Astrocyte of the cerebellum (primary cell): ENCODE measurements around the gene PLPPR1.

ENCODE experiments used
- DNase-seq: peaks from one replicate; pipeline ENCODE4 v3.0.0-alpha.2; 2011; ENCODE audit warnings: low read depth
- H3K4me3 ChIP-seq: 2 replicates; pipeline ENCODE4 v1.5.1; 2011; ENCODE audit warnings: mild to moderate bottlenecking, low read depth, low read length, moderate library complexity
- in situ Hi-C: cut with HindIII; loops from 2 replicates; pipeline ENCODE4 v1.10.0; 2017; ENCODE audit warnings: low sequenced_read_pairs
- TF ChIP-seq, protein P1 (sequence below): IDR thresholded peaks from 2 replicates; pipeline ENCODE4 v1.5.1; 2012; ENCODE audit warnings: low read length, low read depth, moderate library complexity, mild to moderate bottlenecking; ENCODE audit errors: missing control alignments

Gene PLPPR1

GRCh38 chr9:101220341-101220740 lies 191.8 kb downstream of the PLPPR1 start:
- no peak for DNase-seq
- no peak overlapping the region for H3K4me3 ChIP-seq
- in situ Hi-C loops, result no loop called here
- TF ChIP-seq, protein P1, sequence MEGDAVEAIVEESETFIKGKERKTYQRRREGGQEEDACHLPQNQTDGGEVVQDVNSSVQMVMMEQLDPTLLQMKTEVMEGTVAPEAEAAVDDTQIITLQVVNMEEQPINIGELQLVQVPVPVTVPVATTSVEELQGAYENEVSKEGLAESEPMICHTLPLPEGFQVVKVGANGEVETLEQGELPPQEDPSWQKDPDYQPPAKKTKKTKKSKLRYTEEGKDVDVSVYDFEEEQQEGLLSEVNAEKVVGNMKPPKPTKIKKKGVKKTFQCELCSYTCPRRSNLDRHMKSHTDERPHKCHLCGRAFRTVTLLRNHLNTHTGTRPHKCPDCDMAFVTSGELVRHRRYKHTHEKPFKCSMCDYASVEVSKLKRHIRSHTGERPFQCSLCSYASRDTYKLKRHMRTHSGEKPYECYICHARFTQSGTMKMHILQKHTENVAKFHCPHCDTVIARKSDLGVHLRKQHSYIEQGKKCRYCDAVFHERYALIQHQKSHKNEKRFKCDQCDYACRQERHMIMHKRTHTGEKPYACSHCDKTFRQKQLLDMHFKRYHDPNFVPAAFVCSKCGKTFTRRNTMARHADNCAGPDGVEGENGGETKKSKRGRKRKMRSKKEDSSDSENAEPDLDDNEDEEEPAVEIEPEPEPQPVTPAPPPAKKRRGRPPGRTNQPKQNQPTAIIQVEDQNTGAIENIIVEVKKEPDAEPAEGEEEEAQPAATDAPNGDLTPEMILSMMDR, result no peak

DNA sequence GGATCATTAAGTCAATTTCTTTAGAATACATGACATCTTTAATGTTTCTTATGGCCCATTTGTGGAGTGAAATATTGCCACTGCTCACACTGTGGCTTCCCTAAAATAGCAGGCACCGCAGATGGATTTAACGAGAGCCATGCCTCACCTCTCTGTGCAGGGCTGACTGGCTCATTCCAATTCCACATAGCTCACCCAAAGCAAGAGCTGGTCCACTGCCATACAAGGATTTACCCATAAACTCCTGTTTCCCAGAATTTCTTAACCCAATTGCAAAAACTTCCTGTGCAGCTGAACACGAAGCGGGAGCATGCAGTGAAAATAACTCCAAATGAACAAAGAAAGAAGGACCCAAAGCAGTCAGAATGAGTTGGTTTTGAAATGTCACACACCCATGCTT lies 196.7 kb downstream of the PLPPR1 start:
- TF ChIP-seq, protein P1, result no peak
- in situ Hi-C loops, result no loop called here
- no peak for DNase-seq
- no peak overlapping the region for H3K4me3 ChIP-seq

- TF ChIP-seq, protein P1, result no peak
- in situ Hi-C loops, result no loop called here
- H3K4me3 ChIP-seq, result no peak overlapping the region
- no peak for DNase-seq
These were observed 197.6 kb downstream of the PLPPR1 start for GRCh38 chr9:101226161-101226560.

DNA sequence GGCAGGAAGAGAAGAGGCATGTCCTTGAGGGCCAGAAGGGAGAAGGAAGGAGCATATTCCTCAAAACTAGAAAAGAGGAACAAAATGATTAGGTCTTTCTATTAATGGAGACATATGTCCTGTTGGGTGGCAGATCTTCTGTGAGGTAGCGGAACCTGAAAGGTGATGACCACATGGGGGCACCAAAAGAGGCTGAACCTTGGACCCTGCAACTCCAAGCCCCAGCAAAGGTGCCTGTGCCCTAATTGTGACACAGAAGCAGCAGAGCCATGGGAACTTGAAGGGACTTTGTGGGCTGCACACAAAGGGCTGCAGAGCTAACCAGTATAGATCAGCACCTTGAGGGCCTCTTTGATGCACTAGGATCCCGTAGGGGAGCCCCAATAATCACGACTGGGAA lies 198.3 kb downstream of the PLPPR1 start:
- H3K4me3 ChIP-seq, result no peak overlapping the region
- in situ Hi-C loops, result no loop called here
- TF ChIP-seq, protein P1, result no peak
- DNase-seq, result no peak

DNA sequence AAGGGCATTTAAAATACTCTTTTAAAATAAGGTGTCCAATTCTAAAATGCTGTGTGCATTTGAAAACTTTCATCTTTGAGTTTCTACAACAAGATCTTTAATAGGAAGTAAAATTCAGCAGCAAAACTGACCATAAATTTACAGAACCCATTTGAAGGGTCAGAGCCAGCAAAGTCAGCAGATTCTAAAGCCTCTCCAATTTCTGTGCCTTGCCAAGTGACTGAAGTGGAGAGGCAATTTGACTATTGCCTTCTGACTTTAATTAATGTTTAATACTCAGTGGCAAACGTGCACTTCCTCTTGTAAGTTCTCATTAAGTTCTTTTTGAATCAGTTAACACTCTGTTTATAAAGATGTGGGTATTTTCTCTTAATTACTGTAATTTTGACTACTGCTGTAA lies 201.1 kb downstream of the PLPPR1 start:
- no peak overlapping the region for H3K4me3 ChIP-seq
- no peak for DNase-seq
- TF ChIP-seq, protein P1, result no peak
- in situ Hi-C loops, result no loop called here

DNA sequence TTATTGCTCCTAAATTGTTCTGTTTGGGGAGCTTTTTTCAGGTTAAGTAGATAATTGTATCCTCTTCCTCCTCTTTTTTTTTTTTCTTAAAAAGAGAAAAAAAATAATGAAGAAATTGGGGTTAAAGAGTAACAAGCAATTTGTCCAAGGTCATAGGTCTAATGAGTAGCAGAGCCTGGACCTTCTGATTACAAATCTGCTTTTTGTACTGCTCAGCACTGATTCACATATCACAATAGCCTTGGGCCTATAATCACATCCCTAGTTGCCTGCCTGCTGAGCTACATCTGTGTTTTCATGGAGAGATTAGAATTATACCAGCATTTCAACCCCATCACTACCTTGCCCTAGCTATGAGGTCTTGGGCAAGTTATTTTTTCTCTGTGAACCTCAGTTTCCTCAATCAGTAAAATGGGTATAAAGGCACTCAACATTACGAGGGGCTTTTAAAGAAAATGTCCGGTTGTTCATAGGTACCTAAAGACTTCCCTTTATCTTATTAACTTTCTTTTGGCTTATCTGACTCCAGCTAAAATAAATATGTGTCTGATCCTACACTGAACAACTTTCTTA lies 204.0 kb downstream of the PLPPR1 start:
- TF ChIP-seq, protein P1, result no peak
- no peak overlapping the region for H3K4me3 ChIP-seq
- in situ Hi-C loops, result no loop called here
- no peak for DNase-seq
